Measurements from ENCODE around the gene EDDM3A. TPM values are rescaled to one million over a fixed set of nuclear protein-coding genes. Genes with fewer than 3 reads are reported as not detected.

EDDM3A gene
- total RNA-seq, 3 donors from 2014 or later (not counting 1 experiment from before 2014, with no cell fraction given) = not detected

DNA sequence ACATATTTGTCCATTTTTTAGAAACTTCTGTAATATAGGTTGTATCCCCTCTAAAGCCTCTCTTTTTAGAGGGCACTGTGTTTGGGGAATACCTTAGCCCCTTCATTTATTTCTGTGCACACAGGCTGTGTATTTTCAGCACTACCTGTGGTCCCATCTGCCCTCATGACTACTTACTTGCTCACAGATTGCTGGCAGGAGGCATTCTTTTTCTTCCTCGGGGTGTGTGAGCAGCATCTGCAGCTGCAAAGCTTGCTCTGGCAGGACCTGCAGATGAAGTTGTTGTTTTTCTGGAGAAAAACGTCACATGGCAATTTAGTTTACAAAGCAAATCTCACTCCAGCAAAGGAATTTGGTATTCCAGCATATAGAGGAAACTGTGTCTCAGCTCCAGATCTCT, 32.8 kb upstream of the EDDM3A start:
- intact Hi-C loops (cut with micrococcal nuclease) = no loop called here
- no peak overlapping the region for H3K4me3 Mint-ChIP-seq
- H3K9me3 Mint-ChIP-seq = no peaks in the 10 kb centered on the region
- no peak for ATAC-seq
- H3K36me3 Mint-ChIP-seq = no peaks in the 10 kb centered on the region
- Histone ChIP-seq H3K4me1 (ENCODE audit: control insufficient read depth, insufficient read depth, low read length) (peaks cover 5% of the 10 kb centered on the region), H3K9me3 (ENCODE audit: control insufficient read depth, insufficient read depth, low read length) (no peaks in the 10 kb centered on the region), H3K27ac (ENCODE audit: low read length) (no peak overlapping the region), H3K4me3 (ENCODE audit: low read length) (no peak overlapping the region), H3K27me3 (ENCODE audit: control insufficient read depth, insufficient read depth, low read length) (no peaks in the 10 kb centered on the region), H3K36me3 (ENCODE audit: control insufficient read depth, insufficient read depth, low read length) (no peaks in the 10 kb centered on the region)
- no peak for DNase-seq
- no peak overlapping the region for H3K27ac Mint-ChIP-seq
- WGBS (ENCODE audit: insufficient coverage) = 49% methylated on average over 2 of the region's 2 CpGs
- no peaks in the 10 kb centered on the region for H3K4me1 Mint-ChIP-seq
- TF ChIP-seq, protein P1, sequence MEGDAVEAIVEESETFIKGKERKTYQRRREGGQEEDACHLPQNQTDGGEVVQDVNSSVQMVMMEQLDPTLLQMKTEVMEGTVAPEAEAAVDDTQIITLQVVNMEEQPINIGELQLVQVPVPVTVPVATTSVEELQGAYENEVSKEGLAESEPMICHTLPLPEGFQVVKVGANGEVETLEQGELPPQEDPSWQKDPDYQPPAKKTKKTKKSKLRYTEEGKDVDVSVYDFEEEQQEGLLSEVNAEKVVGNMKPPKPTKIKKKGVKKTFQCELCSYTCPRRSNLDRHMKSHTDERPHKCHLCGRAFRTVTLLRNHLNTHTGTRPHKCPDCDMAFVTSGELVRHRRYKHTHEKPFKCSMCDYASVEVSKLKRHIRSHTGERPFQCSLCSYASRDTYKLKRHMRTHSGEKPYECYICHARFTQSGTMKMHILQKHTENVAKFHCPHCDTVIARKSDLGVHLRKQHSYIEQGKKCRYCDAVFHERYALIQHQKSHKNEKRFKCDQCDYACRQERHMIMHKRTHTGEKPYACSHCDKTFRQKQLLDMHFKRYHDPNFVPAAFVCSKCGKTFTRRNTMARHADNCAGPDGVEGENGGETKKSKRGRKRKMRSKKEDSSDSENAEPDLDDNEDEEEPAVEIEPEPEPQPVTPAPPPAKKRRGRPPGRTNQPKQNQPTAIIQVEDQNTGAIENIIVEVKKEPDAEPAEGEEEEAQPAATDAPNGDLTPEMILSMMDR (IDR thresholded peaks at IDR 0.05) = no peak
- H3K27me3 Mint-ChIP-seq (ENCODE audit: low read depth in 2 of 2) = peaks cover 14 to 27% of the 10 kb centered on the region in 2 donors

DNA sequence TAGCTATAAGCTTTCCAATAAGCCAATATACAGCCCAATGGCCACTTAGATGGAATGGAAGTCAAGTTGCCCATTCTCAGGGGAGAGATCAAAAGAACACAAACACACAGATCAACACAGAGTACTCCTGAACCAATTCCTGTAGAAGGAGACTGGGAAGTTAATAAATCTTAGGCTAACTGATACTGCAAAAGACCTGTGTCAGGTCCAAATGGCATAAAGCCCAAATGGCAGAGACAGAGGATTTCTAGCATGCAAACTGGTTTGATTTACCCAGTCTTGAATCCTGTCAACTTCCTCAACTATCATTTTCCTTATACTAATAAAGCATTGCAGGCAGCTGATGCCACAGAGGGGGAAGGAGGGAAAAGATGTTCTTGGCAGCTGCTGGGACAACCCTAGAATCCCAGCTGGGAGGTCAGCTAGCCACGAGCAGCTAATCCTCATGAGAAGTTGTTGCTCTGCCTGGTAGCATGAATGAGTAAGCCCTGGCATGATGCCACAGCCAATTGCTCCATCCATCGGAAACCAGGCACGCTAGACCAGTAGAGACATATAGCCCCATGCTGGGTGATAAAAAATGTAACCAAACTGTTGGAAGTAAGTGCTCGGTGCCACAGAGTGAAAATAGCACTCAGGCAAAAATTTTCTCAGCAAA, 31.0 kb upstream of the EDDM3A start:
- H3K9me3 ChIP-seq (ENCODE audit: control insufficient read depth, insufficient read depth, low read length) = no peaks in the 10 kb centered on the region
- DNase-seq = peak in 1 of 2 donors; percentile 12
- Mint-ChIP-seq H3K9me3 (no peaks in the 10 kb centered on the region), H3K4me1 (no peaks in the 10 kb centered on the region), H3K4me3 (no peak overlapping the region), H3K27ac (no peak overlapping the region), H3K36me3 (no peaks in the 10 kb centered on the region), H3K27me3 (ENCODE audit: low read depth in 2 of 2) (peaks cover 14 to 38% of the 10 kb centered on the region in 2 donors)
- H3K4me1 ChIP-seq (ENCODE audit: control insufficient read depth, insufficient read depth, low read length) = peaks cover 5% of the 10 kb centered on the region
- intact Hi-C loops (cut with micrococcal nuclease) = no loop called here
- WGBS (ENCODE audit: insufficient coverage) = 79% methylated on average over 4 of the region's 4 CpGs
- no peak for ATAC-seq
- H3K36me3 ChIP-seq (ENCODE audit: control insufficient read depth, insufficient read depth, low read length) = no peaks in the 10 kb centered on the region
- TF ChIP-seq, protein P1 (IDR thresholded peaks at IDR 0.05) = no peak
- H3K27me3 ChIP-seq (ENCODE audit: control insufficient read depth, insufficient read depth, low read length) = no peaks in the 10 kb centered on the region
- peak overlapping the region; percentile 69 for H3K27ac ChIP-seq (ENCODE audit: low read length)
- no peak overlapping the region for H3K4me3 ChIP-seq (ENCODE audit: low read length)

DNA sequence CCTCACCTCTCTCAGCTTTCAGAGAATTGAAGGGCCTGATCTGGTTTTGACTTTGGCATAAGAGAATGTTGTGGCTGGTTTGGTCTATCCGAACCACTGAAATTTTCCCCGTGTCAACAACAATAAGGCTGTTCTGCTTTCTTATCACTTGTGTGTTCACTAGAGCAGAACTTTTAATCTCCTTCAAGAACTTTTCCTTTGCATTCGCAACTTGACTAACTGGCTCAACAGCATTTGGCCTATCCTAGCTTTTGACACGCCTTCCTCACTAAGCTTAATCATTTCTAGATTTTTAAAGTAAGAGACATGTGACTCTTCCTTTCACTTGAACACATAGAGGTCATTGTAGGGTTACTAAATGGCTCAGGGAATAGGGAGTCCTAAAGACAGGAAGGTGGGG, 25.9 kb upstream of the EDDM3A start:
- no peak overlapping the region for H3K4me3 ChIP-seq (ENCODE audit: low read length)
- WGBS (ENCODE audit: insufficient coverage) = 84% methylated on average over 4 of the region's 4 CpGs
- Mint-ChIP-seq H3K27me3 (ENCODE audit: low read depth in 2 of 2) (peaks cover 29 to 60% of the 10 kb centered on the region in 2 donors), H3K9me3 (no peaks in the 10 kb centered on the region), H3K27ac (no peak overlapping the region), H3K4me3 (no peak overlapping the region), H3K4me1 (no peaks in the 10 kb centered on the region), H3K36me3 (no peaks in the 10 kb centered on the region)
- no peaks in the 10 kb centered on the region for H3K27me3 ChIP-seq (ENCODE audit: control insufficient read depth, insufficient read depth, low read length)
- no peak for ATAC-seq
- no peak overlapping the region for H3K27ac ChIP-seq (ENCODE audit: low read length)
- DNase-seq = no peak
- TF ChIP-seq, protein P1 (IDR thresholded peaks at IDR 0.05) = no peak
- intact Hi-C loops (cut with micrococcal nuclease) = no loop called here
- H3K36me3 ChIP-seq (ENCODE audit: control insufficient read depth, insufficient read depth, low read length) = no peaks in the 10 kb centered on the region
- peaks cover 4% of the 10 kb centered on the region for H3K4me1 ChIP-seq (ENCODE audit: control insufficient read depth, insufficient read depth, low read length)
- no peaks in the 10 kb centered on the region for H3K9me3 ChIP-seq (ENCODE audit: control insufficient read depth, insufficient read depth, low read length)

DNA sequence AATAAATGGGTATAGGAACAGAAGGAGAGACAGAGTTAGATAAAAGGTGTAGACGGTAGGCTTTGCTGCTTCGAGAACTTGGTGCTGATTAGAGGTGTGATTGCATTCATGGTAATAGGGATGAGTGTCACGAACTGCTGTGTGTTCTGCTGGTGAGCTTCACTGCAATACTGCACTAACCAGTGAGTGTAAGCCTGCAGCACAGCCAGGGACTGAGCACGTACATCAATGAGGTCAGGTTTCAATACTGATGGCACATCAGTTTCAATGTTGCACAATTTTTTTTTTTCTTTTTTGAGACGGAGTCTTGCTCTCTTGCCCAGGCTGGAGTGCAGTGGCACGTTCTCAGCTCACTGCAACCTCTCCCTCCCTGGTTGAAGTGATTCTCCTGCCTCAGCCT, 24.9 kb upstream of the EDDM3A start:
- Histone ChIP-seq H3K27ac (ENCODE audit: low read length) (no peak overlapping the region), H3K36me3 (ENCODE audit: control insufficient read depth, insufficient read depth, low read length) (no peaks in the 10 kb centered on the region), H3K9me3 (ENCODE audit: control insufficient read depth, insufficient read depth, low read length) (no peaks in the 10 kb centered on the region), H3K27me3 (ENCODE audit: control insufficient read depth, insufficient read depth, low read length) (no peaks in the 10 kb centered on the region), H3K4me1 (ENCODE audit: control insufficient read depth, insufficient read depth, low read length) (no peaks in the 10 kb centered on the region), H3K4me3 (ENCODE audit: low read length) (no peak overlapping the region)
- Mint-ChIP-seq H3K4me3 (no peak overlapping the region), H3K4me1 (no peaks in the 10 kb centered on the region), H3K27ac (no peak overlapping the region), H3K27me3 (ENCODE audit: low read depth in 2 of 2) (peaks cover 28 to 62% of the 10 kb centered on the region in 2 donors), H3K9me3 (no peaks in the 10 kb centered on the region), H3K36me3 (no peaks in the 10 kb centered on the region)
- 81% methylated on average over 6 of the region's 6 CpGs for WGBS (ENCODE audit: insufficient coverage)
- TF ChIP-seq, protein P1 (IDR thresholded peaks at IDR 0.05) = no peak
- ATAC-seq (no peak), DNase-seq (no peak)
- intact Hi-C loops (cut with micrococcal nuclease) = no loop called here

All from natural killer cell (primary cell).